AG08395 (cell line): ENCODE results near the gene ZDHHC14.

Experiments
- DNase-seq: peaks from one replicate; pipeline ENCODE4 v3.0.0; 2012; ENCODE audit warnings: mixed read lengths, low spot score

Gene ZDHHC14

DNA sequence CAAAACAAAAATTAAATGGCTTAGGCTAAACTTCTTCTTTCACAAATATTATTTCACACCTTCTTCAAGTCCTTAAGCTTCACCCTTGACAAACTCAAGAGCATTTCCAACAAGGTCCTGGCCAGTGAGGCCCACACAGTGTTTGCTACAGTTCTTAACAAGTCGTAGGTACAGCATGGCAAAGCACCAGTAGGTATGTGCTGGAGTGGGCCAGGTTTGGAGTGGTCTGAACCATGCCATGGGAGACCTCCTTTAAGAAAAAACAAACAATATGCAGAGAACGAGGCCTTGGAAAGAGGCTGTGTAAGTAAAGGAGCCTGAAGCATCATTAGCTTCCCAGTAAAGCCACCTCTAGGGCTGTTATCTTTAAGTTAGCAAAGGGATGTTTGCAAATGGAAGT lies 287.7 kb downstream of the ZDHHC14 start:
- DNase-seq, result no peak

DNA sequence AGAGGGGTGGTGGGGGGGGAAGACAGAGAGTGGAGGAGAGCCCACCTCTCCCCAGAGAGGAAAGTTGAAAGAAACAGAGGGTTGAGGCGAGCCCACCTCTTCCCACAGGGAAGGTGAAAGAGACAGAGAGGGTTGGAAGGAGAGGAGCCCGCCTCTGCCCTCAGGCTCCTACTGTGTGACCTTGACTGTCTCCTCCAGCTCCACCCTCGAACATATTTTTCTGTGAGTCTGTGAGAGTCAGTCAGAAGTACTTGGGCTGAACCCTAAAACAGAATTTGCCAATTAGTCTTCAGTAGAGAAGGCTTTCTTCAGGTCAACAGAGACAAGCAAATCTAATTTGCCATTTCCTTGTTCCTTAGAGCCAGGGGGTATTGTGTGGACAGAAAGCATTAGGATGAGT lies 288.3 kb downstream of the ZDHHC14 start:
- no peak for DNase-seq

- peak; percentile 94 for DNase-seq
Measured at GRCh38 chr6:157669747-157670216, 288.8 kb downstream of the ZDHHC14 start.

GRCh38 chr6:157670466-157671186 lies 289.6 kb downstream of the ZDHHC14 start:
- DNase-seq, result no peak

DNA sequence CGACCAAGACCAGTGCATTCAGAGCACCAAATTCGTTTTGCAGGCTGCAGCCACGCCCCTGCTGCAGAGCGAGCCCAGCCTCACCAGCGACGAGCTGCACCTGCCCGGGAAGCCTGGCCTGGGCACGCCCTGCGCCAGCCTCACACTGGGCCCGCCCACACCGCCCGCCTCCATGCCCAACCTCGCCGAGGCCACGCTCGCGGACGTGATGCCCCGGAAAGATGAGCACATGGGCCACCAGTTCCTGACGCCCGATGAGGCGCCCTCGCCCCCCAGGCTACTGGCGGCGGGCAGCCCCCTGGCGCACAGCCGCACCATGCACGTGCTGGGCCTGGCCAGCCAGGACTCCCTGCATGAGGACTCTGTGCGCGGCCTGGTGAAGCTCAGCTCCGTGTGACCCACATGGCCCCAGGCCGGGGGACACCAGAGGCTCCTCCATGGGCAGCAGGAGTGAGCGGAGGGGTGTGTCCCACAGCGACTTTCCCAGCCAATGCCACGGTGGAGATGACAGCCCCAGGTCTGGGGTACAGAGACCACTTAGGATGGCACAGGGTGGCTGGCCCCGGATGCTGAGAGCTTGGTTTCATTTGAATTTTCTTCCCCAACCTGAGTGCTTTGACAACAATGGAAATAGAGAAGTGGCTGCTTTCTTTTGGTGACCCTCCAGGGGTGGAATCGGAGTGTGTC lies 291.9 kb downstream of the ZDHHC14 start:
- no peak for DNase-seq

DNA sequence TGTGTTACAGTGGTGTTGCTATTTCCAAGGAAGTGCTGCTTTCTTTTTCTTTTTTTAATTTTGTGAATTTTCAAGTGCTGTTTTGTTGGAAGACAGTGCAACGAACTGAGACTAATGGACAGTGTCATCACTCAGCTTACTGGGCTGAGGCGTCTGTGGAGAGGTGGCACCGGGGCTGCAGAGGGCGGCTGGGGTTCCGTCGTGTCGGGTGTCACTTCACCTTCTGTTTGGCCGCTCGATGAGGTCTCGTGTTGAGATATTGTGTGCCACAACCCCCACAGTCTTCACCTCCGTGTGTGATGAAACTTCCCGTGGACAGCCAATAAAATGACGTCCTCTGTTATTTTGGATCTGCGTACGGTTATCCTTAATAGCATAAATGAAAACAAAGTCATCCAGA lies 292.6 kb downstream of the ZDHHC14 start:
- DNase-seq, result no peak

DNA sequence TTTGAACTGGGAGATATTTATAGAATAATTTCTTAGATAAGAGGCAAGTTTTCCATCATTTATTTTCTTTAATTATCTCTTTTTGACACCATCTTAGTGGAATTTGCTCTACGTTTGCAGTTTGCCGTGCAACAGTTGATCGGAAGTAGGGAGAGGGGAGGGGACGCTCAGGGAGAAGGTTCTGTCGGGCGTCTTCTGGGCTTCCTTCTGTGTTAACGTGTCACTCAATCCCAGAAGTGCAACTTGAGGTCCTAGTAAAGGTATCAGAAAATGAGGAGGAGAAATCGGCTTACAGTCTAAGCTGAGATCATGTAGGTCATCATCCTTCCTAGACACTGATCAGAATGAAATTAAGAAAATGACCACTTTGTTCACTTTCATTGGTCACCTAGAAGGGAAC lies 293.1 kb downstream of the ZDHHC14 start:
- no peak for DNase-seq

DNA sequence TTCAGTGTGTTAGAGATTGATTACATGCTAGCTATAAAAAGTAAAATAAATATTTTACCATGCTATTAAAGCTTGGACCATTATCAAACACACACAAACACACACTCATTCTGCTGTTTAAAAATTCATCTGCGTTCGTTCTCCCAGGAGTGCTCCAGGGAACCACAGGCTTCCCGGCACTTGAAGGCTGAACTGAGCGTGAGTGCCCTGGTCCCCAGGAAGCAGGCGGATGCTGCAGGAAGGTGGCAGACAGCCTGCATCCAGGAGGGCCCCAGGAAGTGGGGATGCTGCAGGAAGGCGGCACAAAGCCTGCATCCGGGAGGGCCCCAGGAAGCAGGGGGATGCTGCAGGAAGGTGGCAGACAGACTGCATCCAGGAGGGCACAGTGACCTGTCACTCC lies 294.8 kb downstream of the ZDHHC14 start:
- DNase-seq, result no peak

DNA sequence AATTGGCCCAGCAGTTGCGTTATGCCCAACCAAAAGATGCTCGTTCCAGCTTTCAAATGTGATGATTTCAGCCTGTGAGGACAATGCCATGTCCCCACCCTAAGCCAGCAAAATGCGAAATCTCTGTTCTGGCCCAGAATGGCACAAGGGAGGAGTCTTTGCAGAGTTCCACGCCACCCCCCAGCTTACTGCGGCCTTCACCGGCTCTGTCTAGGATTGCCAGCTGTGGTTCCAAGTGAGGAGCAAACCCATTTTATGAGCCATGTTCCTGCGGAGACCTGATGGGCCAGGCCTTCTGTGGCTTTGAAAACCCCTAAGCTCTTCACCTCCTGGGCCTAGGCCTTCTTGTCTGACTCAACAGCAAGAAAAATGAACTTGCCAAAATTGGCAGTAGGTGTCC lies 295.3 kb downstream of the ZDHHC14 start:
- no peak for DNase-seq

GRCh38 chr6:157677235-157677634 lies 296.2 kb downstream of the ZDHHC14 start:
- DNase-seq, result no peak

DNA sequence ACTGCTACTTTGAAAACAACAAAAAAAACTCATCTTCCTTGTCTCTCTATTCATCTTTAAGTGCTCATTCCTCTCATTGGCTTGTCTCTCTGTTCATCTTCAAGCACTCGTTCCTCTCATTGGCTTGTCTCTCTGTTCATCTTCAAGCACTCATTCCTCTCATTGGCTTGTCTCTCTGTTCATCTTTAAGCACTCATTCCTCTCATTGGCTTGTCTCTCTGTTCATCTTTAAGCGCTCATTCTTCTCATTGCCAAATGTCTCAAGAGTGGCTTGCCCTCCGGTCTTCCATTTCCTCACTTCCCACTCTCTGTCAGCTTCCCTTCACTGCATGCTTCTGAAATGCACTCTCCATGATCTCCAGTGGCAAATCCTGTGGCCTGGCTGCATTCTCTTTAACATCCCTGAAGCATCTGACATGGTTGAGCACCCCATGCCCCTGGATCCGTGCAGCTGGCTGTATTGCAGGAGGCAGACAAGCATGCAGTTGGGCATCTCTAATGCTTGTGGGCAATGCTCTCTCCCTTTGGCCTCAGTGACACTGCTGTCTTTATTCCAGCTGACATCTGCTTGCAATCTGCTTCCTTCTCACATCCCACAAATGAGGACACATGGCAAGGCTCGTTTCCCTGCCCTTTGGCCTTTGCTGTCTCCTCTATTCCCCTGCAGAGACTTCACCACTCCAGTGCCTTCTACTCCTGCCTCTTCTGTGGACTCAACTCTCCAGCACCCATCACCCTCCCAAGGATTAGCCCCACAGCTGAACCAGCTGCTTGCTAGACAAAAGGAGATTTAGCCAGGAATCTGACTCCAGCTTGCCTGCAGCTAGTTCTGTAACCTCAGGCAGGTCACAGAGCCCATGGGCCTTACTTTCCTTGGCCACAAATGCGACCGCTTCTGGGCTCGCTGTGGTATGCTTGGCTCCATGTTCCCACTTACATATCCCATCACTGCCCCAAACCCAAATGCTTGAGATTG lies 298.9 kb downstream of the ZDHHC14 start:
- no peak for DNase-seq

GRCh38 chr6:157681041-157681650 lies 300.2 kb downstream of the ZDHHC14 start:
- DNase-seq, result no peak

DNA sequence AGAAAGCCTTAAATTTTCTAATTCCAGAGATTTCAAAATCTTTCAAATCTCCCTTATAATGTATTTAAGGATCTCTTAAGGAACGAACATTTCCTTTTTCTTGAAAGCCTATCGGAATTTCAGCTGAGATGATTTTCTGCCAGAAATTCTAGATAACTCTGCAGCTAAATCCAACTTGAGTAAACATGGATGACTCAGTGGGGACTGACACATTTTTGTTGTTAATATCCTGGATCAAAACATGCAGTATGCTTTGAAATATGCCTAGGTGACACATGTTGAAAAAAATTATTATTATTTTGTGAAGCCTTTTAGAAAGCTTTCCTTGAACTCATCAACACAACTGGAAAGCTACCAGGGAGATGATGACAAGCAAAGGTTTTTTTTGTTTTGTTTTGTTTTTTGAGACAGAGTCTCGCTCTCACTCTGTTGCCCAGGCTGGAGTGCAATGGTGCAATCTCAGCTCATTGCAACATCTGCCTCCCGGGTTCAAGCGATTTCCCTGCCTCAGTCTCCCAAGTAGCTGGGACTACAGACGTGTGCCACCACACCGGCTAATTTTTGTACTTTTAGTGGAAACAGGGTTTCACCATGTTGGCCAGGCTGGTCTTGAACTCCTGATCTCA lies 302.0 kb downstream of the ZDHHC14 start:
- peak; percentile 84 for DNase-seq

DNA sequence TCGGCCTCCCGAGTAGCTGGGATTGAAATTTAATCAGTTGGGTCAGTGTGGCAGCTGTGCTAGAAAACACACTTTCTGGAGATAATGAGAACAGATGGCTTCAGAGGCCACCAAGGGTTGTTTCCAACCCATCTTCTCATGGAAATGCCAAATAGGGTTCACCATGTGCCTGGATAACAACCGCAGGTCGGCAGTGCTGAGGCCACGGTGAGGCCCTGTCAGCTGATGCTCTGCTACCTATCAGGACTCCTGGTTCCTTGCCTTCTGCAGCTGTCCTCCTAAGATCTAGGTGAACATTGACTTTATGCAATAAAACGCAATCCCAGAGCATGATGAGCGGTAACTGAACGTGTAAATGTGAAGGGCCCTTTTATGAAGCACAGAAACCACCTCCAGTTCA lies 302.7 kb downstream of the ZDHHC14 start:
- DNase-seq, result no peak

DNA sequence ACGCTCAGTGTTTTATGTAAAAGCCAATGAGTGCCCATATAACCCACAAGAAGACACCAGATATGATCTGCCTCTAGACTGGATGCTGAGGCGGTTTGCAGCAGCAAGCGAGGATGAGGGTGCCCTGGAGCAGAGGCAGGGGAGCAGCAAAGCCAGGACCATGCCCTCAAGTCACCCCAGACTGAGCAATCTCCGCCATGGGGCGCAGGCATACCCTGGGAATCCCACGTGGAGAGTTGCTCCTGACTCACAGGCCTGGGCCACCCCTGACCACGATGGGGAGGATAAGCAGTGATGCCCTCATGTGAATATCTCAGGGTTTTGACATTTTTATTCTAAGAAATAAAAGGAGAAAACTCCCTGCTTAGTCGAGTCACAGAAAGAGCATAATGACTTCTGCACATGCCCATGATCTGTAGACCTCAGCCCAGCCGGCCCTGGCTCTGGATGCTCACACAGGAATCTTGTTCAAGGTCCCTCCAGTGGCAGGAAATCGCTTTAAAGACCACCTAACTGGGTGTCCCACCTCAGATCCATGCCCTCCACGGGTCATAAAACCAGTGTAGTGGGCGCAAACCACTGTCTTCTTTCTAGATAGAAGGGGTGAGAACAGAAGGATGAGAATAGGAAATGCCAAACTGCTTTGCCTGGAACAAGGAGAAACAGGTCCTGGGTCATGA lies 303.8 kb downstream of the ZDHHC14 start:
- no peak for DNase-seq

DNA sequence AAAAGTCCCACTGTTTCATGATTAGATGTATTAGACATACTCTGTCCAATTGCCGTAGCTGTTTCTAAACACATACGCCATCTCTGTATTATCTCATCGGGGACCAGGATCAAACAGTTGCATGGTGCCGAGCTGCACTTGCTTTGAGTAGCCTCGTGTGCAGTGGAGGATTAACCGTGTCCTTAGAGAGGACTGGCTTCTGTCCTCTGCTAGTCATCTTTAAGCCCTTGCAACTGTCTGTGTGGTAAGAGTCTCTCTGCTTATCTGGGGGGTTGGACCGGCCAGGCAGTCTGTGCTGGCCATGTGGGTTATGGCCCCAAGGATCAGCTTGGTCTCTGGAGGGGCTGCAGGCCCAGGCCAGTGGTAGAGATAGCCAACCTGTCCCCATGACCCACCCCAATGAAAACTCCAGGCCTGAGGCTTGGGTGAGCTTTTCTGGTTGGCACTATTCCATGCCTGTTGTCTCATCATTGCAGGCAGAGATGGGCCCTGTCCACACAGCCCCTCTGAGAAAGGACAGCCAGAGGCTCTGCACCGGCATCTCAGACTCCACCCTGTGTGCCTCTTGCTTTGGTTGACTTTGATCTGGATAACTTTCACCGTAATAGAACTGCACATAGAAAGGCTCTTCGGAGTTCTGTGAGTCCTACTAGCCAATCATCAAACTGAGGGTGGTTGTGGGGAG lies 304.7 kb downstream of the ZDHHC14 start:
- no peak for DNase-seq

DNA sequence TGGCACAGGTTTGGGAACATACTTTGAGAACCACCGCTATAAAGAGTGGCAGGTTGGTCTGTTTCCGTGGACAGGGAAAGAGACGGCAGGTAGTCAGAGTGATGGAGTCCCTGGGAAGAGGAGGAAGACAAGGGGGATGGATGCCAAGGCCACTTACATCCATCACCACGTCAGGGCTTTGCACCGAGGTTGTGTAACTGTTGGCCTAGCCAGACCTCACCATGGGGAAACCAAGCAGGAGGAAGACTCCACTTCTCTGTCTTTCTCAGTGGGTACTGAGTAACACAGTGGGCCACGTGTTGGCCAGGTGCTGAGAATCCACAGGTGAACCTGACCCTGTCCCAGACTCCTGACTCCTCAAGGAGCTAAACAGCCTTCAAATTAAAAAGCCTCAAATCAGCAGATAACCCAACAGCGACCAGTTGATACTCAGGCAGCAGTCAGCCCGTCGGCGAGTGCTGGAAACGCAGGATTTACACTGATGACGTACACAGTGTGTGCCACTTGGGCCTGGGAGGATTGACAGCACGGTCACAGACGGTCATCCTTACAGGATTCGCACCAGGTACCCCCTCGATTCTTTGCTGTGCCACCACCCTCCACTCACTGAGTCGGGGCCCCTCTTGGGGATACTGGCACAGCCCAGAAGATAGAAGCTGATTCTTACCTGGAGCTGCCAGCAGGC lies 307.4 kb downstream of the ZDHHC14 start:
- DNase-seq, result no peak

- peak; percentile 38 for DNase-seq
Measured at GRCh38 chr6:157688960-157689599, 308.1 kb downstream of the ZDHHC14 start.

- DNase-seq, result no peak
Measured at GRCh38 chr6:157689875-157690274, 308.9 kb downstream of the ZDHHC14 start.
